Measurements from ENCODE around the gene JMJD1C.

Gene JMJD1C

DNA sequence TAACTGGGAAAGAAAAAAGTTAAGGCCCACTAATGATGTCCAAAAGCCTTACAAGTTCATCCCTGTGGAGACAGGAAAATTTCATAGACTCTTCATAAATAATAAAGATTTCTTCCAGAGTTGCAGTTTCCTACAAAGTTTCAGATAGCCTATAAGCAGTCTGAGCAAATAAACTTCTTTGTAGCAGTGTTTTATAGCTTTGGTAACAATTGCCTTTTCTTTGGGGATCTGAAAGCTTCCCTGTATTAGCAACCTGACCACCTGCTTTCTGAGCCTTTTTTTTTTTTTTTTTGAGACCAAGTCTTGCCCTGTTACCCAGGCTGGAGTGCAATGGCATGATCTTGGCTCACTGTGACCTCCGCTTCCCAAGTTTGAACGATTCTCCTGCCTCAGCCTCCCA lies 182.7 kb downstream of the JMJD1C start:
- H3K4me3 ChIP-seq (ENCODE audit: low read length) = no peak overlapping the region
- TF ChIP-seq CTCF (conservative IDR thresholded peaks at IDR 0.05; ENCODE audit: low read length) = no peak
- DNase-seq (ENCODE audit: low read depth) = no peak

GRCh38 chr10:63281967-63282366 lies 183.8 kb downstream of the JMJD1C start:
- TF ChIP-seq CTCF (conservative IDR thresholded peaks at IDR 0.05; ENCODE audit: low read length) = no peak
- peak; percentile 83 for DNase-seq (ENCODE audit: low read depth)

DNA sequence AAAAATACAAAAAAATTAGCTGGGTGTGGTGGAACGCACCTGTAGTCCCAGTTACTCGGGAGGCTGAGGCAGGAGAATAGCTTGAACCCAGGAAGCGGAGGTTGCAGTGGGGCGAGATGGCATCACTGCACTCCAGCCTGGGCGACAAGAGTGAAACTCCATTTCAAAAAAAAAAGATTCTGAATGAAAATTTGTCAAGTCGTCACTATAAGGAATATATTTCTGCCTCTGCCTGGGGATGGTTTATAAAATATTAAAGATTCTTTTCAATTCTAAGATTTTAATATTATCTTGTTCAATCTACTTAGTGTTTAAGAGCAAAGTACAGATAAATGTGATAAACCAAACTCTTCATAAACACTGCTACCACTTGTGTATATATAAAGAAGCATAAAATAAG lies 185.4 kb downstream of the JMJD1C start:
- DNase-seq (ENCODE audit: low read depth) = no peak
- H3K4me3 ChIP-seq (ENCODE audit: low read length) = no peak overlapping the region
- no peak for TF ChIP-seq CTCF (conservative IDR thresholded peaks at IDR 0.05; ENCODE audit: low read length)

More at GRCh38 chr10:63281967-63282366, 183.8 kb downstream of the JMJD1C start:
- no peak overlapping the region for H3K4me3 ChIP-seq (ENCODE audit: low read length)

GRCh38 chr10:63275094-63275493 lies 190.7 kb downstream of the JMJD1C start:
- DNase-seq (ENCODE audit: low read depth) = no peak
- TF ChIP-seq CTCF (conservative IDR thresholded peaks at IDR 0.05; ENCODE audit: low read length) = no peak
- no peak overlapping the region for H3K4me3 ChIP-seq (ENCODE audit: low read length)

GRCh38 chr10:63273577-63273976 lies 192.2 kb downstream of the JMJD1C start:
- DNase-seq (ENCODE audit: low read depth) = no peak
- no peak for TF ChIP-seq CTCF (conservative IDR thresholded peaks at IDR 0.05; ENCODE audit: low read length)
- H3K4me3 ChIP-seq (ENCODE audit: low read length) = no peak overlapping the region

- H3K4me3 ChIP-seq (ENCODE audit: low read length) = peak overlapping the region; percentile 67
- peak; percentile 93 for DNase-seq (ENCODE audit: low read depth)
- peak; percentile 43 for TF ChIP-seq CTCF (conservative IDR thresholded peaks at IDR 0.05; ENCODE audit: low read length)
Observed at GRCh38 chr10:63268798-63269503, 196.8 kb downstream of the JMJD1C start.

GRCh38 chr10:63268149-63268797 lies 197.5 kb downstream of the JMJD1C start:
- peak overlapping the region; percentile 67 for H3K4me3 ChIP-seq (ENCODE audit: low read length)
- peak; percentile 25 for DNase-seq (ENCODE audit: low read depth)
- no peak for TF ChIP-seq CTCF (conservative IDR thresholded peaks at IDR 0.05; ENCODE audit: low read length)

All from AG10803 (cell line).